Gastrocnemius medialis (tissue), 4 donors: Measurements from ENCODE around the gene PCLAF. TPM values are rescaled to one million over a fixed set of nuclear protein-coding genes. Genes with fewer than 3 reads are reported as not detected.

Experiments used
- ATAC-seq, 2 donors: fragments of 150-250 bp; one replicate each; pipeline ENCODE4 v1.9.1; 2016
- DNase-seq, 2 donors: peaks; one replicate each; pipeline ENCODE4 v3.0.0-alpha.2; 2019
- H3K27ac ChIP-seq, 4 donors: fragments of 200-600 bp; sonication (generic); 1 replicate in 1 of 4; 2 replicates in 3 of 4; pipeline ENCODE4 v1.5.1; 2016 to 2018; ENCODE audit warnings: mild to moderate bottlenecking in 2 of 4, moderate library complexity in 1 of 4
- H3K27me3 ChIP-seq, 3 donors: fragments of 200-600 bp; sonication (generic) in 2 of 3; 1 replicate in 1 of 3; 2 replicates in 2 of 3; pipeline versions ENCODE4 v1.5.1 to v1.6.0; 2016 to 2019; ENCODE audit warnings: mild to moderate bottlenecking in 1 of 3, moderate library complexity in 1 of 3
- H3K36me3 ChIP-seq, 2 donors: fragments of 200-600 bp; sonication (generic) in 1 of 2; one replicate each; pipeline ENCODE4 v1.5.1; 2017 to 2018
- H3K4me1 ChIP-seq, 2 donors: fragments of 200-600 bp; sonication (generic) in 1 of 2; one replicate each; pipeline ENCODE4 v1.5.1; 2016 to 2017; ENCODE audit warnings: mild to moderate bottlenecking in 2 of 2
- H3K4me3 ChIP-seq, 4 donors: fragments of 200-600 bp; sonication (generic) in 3 of 4; 1 replicate in 1 of 4; 2 replicates in 3 of 4; pipeline ENCODE4 v1.5.1; 2016 to 2019; ENCODE audit warnings: mild to moderate bottlenecking in 2 of 4
- H3K9me3 ChIP-seq, 3 donors: fragments of 200-600 bp; sonication (generic) in 2 of 3; 1 replicate in 1 of 3; 2 replicates in 2 of 3; pipeline ENCODE4 v1.5.1; 2016 to 2019
- CTCF ChIP-seq, 5 experiments: fragments of 450-650 bp in 3 of 5; fragments of 200-600 bp in 2 of 5; sonication (generic) in 2 of 5; IDR thresholded peaks in 4 of 5; conservative IDR thresholded peaks in 1 of 5; 1 replicate in 4 of 5; 2 replicates in 1 of 5; pipeline ENCODE4 v1.5.1; 2016 to 2019; ENCODE audit warnings: antibody characterized with exemption in 5 of 5, mild to moderate bottlenecking in 3 of 5, moderate library complexity in 3 of 5
- POLR2A ChIP-seq, 2 donors: fragments of 450-650 bp; IDR thresholded peaks; one replicate each; pipeline ENCODE4 v1.6.1; 2017; ENCODE audit warnings: antibody characterized with exemption in 2 of 2, mild to moderate bottlenecking in 2 of 2, moderate library complexity in 2 of 2
- in situ Hi-C, 4 donors: fragments of 200-750 bp; cut with MboI; loops; one replicate each; pipeline versions ENCODE4 v1.15.0 to v1.8.0; 2017; ENCODE audit warnings: low sequenced_read_pairs in 4 of 4
- intact Hi-C: fragments of 100-400 bp; cut with DNase I; formaldehyde crosslinking; loops from one replicate; pipeline ENCODE4 v1.15.1; 2023; ENCODE audit warnings: low total_unique reads
- total RNA-seq, 4 donors: library from RNA; depleted of rRNA; stranded (reverse); fragments of >200 nt; gene quantifications; one replicate each; pipeline versions ENCODE4 v1.1.0 to v1.2.3, GENCODE V29; 2016

PCLAF gene
- total RNA-seq, 4 donors from 2014 or later: 1.6 TPM; not detected in 3

- ATAC-seq: no peak
- DNase-seq: no peak
- Histone ChIP-seq H3K27me3 (no peaks in the 10 kb centered on the region), H3K36me3 (peaks cover 0 to 39% of the 10 kb centered on the region in 2 donors), H3K27ac (no peak overlapping the region), H3K4me3 (no peak overlapping the region), H3K4me1 (no peaks in the 10 kb centered on the region), H3K9me3 (no peaks in the 10 kb centered on the region)
- intact Hi-C loops: no loop called here
- in situ Hi-C loops: loop anchor here in 2 of 4 donors (10.0 to 25.0 kb wide), 2 partner anchors 237 to 240 kb away; no protein-coding TSS in a partner anchor
- TF ChIP-seq CTCF (IDR thresholded peaks at IDR 0.05 in 4 of 5, conservative IDR thresholded peaks at IDR 0.05 in 1 of 5) (no peak), POLR2A (IDR thresholded peaks at IDR 0.05) (no peak)
These were observed 44.0 kb upstream of the PCLAF start for GRCh38 chr15:64425221-64425620.

GRCh38 chr15:64423970-64424369 is 42.7 kb upstream of the PCLAF start:
- H3K27ac ChIP-seq: no peak overlapping the region
- DNase-seq (no peak), ATAC-seq (no peak)
- peaks cover 0 to 41% of the 10 kb centered on the region in 2 donors for H3K36me3 ChIP-seq
- no peak overlapping the region for H3K4me3 ChIP-seq
- in situ Hi-C loops (loop anchor here in 1 of 4 donors (10.0 kb wide), 1 partner anchor 241 kb away; no protein-coding TSS in a partner anchor), intact Hi-C loops (no loop called here)
- H3K9me3 ChIP-seq: no peaks in the 10 kb centered on the region
- no peaks in the 10 kb centered on the region for H3K4me1 ChIP-seq
- no peaks in the 10 kb centered on the region for H3K27me3 ChIP-seq
- TF ChIP-seq POLR2A (IDR thresholded peaks at IDR 0.05) (no peak), CTCF (IDR thresholded peaks at IDR 0.05 in 4 of 5, conservative IDR thresholded peaks at IDR 0.05 in 1 of 5) (no peak)

GRCh38 chr15:64422697-64423096 is 41.5 kb upstream of the PCLAF start:
- no peaks in the 10 kb centered on the region for H3K4me1 ChIP-seq
- no peak overlapping the region for H3K27ac ChIP-seq
- DNase-seq (no peak), ATAC-seq (no peak)
- intact Hi-C loops (no loop called here), in situ Hi-C loops (loop anchor here in 1 of 4 donors (10.0 kb wide), 1 partner anchor 242 kb away; no protein-coding TSS in a partner anchor)
- H3K4me3 ChIP-seq: no peak overlapping the region
- no peaks in the 10 kb centered on the region for H3K27me3 ChIP-seq
- peaks cover 0 to 48% of the 10 kb centered on the region in 2 donors for H3K36me3 ChIP-seq
- no peak for TF ChIP-seq CTCF (IDR thresholded peaks at IDR 0.05 in 4 of 5, conservative IDR thresholded peaks at IDR 0.05 in 1 of 5)
- TF ChIP-seq POLR2A (IDR thresholded peaks at IDR 0.05): no peak
- H3K9me3 ChIP-seq: no peaks in the 10 kb centered on the region

- no peaks in the 10 kb centered on the region for H3K9me3 ChIP-seq
- ATAC-seq (no peak), DNase-seq (no peak)
- TF ChIP-seq CTCF (IDR thresholded peaks at IDR 0.05 in 4 of 5, conservative IDR thresholded peaks at IDR 0.05 in 1 of 5) (no peak), POLR2A (IDR thresholded peaks at IDR 0.05) (no peak)
- no peak overlapping the region for H3K4me3 ChIP-seq
- peaks cover 0 to 14% of the 10 kb centered on the region in 2 donors for H3K4me1 ChIP-seq
- peaks cover 2 to 59% of the 10 kb centered on the region in 2 donors for H3K36me3 ChIP-seq
- in situ Hi-C loops (no loop called here), intact Hi-C loops (no loop called here)
- H3K27me3 ChIP-seq: no peaks in the 10 kb centered on the region
- H3K27ac ChIP-seq: no peak overlapping the region
These were observed 31.0 kb upstream of the PCLAF start for GRCh38 chr15:64412216-64412615.

GRCh38 chr15:64400583-64400982 is 19.3 kb upstream of the PCLAF start:
- ATAC-seq (no peak), DNase-seq (no peak)
- TF ChIP-seq CTCF (IDR thresholded peaks at IDR 0.05 in 4 of 5, conservative IDR thresholded peaks at IDR 0.05 in 1 of 5) (no peak), POLR2A (IDR thresholded peaks at IDR 0.05) (no peak)
- Histone ChIP-seq H3K4me3 (no peak overlapping the region), H3K9me3 (no peaks in the 10 kb centered on the region), H3K27me3 (no peaks in the 10 kb centered on the region), H3K4me1 (no peaks in the 10 kb centered on the region), H3K36me3 (peaks cover 0 to 67% of the 10 kb centered on the region in 2 donors), H3K27ac (no peak overlapping the region)
- in situ Hi-C loops (no loop called here), intact Hi-C loops (no loop called here)
